ENCODE measurements around the gene DNAJB14.

DNA sequence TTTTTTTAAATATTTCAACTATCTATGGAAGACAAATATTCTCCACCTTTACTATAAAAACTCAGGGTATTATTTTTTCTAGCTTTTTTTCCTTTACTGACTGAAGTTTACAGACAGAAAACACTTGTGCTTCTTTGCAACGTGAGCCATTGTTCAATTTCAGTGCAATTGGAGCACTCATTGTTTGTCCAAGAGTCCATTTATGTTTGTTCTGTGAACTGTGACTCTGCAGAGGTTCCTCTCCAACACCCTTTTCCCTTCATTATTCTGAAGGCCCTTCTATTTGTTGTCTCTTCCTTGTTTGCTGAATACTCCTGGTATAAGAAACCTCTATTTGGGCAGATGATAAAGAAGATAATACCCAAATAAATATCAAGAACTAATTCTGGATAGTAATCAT is 92.4 kb downstream of the DNAJB14 start:
- TF ChIP-seq, protein P1, sequence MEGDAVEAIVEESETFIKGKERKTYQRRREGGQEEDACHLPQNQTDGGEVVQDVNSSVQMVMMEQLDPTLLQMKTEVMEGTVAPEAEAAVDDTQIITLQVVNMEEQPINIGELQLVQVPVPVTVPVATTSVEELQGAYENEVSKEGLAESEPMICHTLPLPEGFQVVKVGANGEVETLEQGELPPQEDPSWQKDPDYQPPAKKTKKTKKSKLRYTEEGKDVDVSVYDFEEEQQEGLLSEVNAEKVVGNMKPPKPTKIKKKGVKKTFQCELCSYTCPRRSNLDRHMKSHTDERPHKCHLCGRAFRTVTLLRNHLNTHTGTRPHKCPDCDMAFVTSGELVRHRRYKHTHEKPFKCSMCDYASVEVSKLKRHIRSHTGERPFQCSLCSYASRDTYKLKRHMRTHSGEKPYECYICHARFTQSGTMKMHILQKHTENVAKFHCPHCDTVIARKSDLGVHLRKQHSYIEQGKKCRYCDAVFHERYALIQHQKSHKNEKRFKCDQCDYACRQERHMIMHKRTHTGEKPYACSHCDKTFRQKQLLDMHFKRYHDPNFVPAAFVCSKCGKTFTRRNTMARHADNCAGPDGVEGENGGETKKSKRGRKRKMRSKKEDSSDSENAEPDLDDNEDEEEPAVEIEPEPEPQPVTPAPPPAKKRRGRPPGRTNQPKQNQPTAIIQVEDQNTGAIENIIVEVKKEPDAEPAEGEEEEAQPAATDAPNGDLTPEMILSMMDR (conservative IDR thresholded peaks at IDR 0.05 in 1 of 2, IDR thresholded peaks at IDR 0.05 in 1 of 2; ENCODE audit: low read depth in 1 of 2, low read length in 2 of 2) = no peak
- no peak for TF ChIP-seq EZH2 (IDR thresholded peaks at IDR 0.05; ENCODE audit: low read length, missing control alignments)
